Fibroblast of villous mesenchyme (primary cell): ENCODE data around the gene PDLIM1. TPM values are rescaled to one million over a fixed set of nuclear protein-coding genes. Genes with fewer than 3 reads are reported as not detected.

Experiments
- DNase-seq: peaks from one replicate; pipeline ENCODE4 v3.0.0-alpha.2; 2010; ENCODE audit warnings: low read depth
- H3K4me3 ChIP-seq: 2 replicates; pipeline ENCODE4 v1.5.1; 2011; ENCODE audit warnings: low read depth, mild to moderate bottlenecking, low read length
- CTCF ChIP-seq: IDR thresholded peaks from 2 replicates; pipeline ENCODE4 v1.5.1; 2012; ENCODE audit warnings: low read depth, mild to moderate bottlenecking, low read length; ENCODE audit not compliant: insufficient read depth
- total RNA-seq: library from RNA; depleted of rRNA; stranded (reverse); fragments of >200 nt; gene quantifications from 2 replicates; pipeline ENCODE4 v1.2.3, GENCODE V29; 2012

PDLIM1 gene
- total RNA-seq, 1 donor, result 75.6 TPM

- DNase-seq, result no peak
Measured at GRCh38 chr10:95267251-95267650, 23.6 kb downstream of the PDLIM1 start.

GRCh38 chr10:95266674-95267095, 24.1 kb downstream of the PDLIM1 start:
- peak; percentile 90 for DNase-seq
- H3K4me3 ChIP-seq, result no peak overlapping the region
- TF ChIP-seq CTCF, result no peak

More at GRCh38 chr10:95267251-95267650, 23.6 kb downstream of the PDLIM1 start:
- TF ChIP-seq CTCF, result no peak
- no peak overlapping the region for H3K4me3 ChIP-seq

GRCh38 chr10:95265572-95265971, 25.2 kb downstream of the PDLIM1 start:
- DNase-seq, result no peak
- no peak for TF ChIP-seq CTCF
- no peak overlapping the region for H3K4me3 ChIP-seq

GRCh38 chr10:95264227-95265051, 26.4 kb downstream of the PDLIM1 start:
- H3K4me3 ChIP-seq, result no peak overlapping the region
- TF ChIP-seq CTCF, result no peak

DNA sequence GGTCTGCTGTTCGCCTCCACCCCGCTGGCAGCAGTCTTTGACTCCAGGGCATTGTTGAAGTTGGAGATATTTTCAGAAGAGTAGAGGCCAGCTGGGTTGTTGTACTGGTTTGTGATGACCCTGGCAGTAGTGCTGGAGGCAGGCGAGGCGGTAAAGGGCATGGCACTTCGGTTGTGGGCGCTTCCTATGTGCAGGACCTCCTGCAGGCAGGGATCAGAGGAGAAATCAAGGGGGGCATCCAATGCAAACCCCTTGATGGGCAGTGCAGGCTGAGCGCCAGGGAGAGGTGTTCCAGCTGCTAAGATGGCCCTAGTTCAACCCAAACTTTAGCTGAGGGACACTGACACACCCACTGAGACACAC, 27.0 kb downstream of the PDLIM1 start:
- no peak for DNase-seq
- no peak overlapping the region for H3K4me3 ChIP-seq
- TF ChIP-seq CTCF, result no peak

More at GRCh38 chr10:95264227-95265051, 26.4 kb downstream of the PDLIM1 start:
- DNase-seq, result no peak

DNA sequence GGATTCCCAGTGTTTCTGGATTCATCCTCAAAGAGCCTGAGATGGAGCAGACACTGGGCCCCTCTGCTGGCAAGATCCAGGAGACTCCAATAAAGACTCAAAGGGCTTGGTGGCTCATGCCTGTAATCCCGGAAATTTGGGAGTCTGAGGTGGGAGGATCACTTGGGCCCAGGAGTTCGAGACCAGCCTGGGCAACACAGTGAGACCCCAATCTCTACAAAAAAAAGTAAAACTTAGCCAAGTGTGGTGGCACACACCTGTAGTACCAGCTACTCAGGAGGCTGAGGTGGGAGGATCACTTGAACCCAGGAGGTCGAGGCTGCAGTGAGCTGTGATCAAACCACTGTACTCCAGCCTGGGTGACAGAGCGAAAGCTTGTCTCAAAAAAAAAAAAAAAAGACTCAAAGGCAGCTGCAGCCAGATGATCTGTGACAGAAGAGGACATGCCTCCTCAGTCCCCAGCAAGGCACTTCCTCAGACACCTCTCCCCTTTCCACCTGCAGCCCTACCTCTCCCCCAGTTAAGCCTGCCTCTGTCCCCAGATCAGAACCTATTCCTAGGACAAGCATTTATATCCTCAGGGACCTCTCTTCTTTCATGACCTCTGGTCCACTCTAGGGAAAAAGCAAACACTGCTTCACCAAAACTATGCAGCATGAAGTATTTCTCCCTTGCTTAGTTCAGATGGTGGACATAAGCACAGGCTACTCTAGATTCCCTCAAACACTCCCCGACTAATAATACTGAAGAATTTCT, 27.9 kb downstream of the PDLIM1 start:
- DNase-seq, result no peak
- no peak overlapping the region for H3K4me3 ChIP-seq
- TF ChIP-seq CTCF, result no peak
